ENCODE data around the gene FAM3C.

Gene FAM3C

DNA sequence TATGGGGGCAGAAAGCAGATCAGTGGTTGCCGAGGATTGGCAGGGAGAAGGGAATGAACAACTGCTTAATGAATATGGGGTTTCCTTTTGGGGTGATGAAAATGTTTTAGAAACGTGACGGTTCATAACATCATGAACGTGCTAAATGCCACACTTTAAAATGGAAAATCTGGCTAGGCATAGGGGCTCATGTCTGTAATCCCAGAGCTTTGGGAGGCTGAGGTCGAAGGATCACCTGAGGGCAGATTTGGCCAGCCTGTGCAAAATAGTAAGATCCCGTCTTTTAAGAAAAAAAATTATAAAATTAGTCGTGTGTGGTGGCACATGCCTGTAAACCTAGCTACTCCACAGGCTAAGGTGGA, 3.1 kb downstream of the FAM3C start:
- Histone ChIP-seq H3K4me3 (replicated peaks; ENCODE audit: insufficient read depth, low read length) (no peak overlapping the region), H3K27me3 (ENCODE audit: insufficient read depth, poor library complexity, severe bottlenecking) (no peaks in the 10 kb centered on the region), H3K27ac (replicated peaks) (no peak overlapping the region)
- TF ChIP-seq POLR2AphosphoS5 (IDR thresholded peaks at IDR 0.05; ENCODE audit: low read depth), result no peak
- TF ChIP-seq GABPA (IDR thresholded peaks at IDR 0.05; ENCODE audit: low read depth), result no peak
- no peak for TF ChIP-seq SPI1 (IDR thresholded peaks at IDR 0.05; ENCODE audit: borderline replicate concordance, low read depth)
- TF ChIP-seq, protein P1, sequence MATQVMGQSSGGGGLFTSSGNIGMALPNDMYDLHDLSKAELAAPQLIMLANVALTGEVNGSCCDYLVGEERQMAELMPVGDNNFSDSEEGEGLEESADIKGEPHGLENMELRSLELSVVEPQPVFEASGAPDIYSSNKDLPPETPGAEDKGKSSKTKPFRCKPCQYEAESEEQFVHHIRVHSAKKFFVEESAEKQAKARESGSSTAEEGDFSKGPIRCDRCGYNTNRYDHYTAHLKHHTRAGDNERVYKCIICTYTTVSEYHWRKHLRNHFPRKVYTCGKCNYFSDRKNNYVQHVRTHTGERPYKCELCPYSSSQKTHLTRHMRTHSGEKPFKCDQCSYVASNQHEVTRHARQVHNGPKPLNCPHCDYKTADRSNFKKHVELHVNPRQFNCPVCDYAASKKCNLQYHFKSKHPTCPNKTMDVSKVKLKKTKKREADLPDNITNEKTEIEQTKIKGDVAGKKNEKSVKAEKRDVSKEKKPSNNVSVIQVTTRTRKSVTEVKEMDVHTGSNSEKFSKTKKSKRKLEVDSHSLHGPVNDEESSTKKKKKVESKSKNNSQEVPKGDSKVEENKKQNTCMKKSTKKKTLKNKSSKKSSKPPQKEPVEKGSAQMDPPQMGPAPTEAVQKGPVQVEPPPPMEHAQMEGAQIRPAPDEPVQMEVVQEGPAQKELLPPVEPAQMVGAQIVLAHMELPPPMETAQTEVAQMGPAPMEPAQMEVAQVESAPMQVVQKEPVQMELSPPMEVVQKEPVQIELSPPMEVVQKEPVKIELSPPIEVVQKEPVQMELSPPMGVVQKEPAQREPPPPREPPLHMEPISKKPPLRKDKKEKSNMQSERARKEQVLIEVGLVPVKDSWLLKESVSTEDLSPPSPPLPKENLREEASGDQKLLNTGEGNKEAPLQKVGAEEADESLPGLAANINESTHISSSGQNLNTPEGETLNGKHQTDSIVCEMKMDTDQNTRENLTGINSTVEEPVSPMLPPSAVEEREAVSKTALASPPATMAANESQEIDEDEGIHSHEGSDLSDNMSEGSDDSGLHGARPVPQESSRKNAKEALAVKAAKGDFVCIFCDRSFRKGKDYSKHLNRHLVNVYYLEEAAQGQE (IDR thresholded peaks at IDR 0.05; ENCODE audit: insufficient replicate concordance, low read depth), result no peak
- no peak for TF ChIP-seq CTCF (IDR thresholded peaks at IDR 0.05; ENCODE audit: insufficient read depth, low read length)
- DNase-seq (ENCODE audit: low read depth in 1 of 2, low spot score in 1 of 2), result no peak

DNA sequence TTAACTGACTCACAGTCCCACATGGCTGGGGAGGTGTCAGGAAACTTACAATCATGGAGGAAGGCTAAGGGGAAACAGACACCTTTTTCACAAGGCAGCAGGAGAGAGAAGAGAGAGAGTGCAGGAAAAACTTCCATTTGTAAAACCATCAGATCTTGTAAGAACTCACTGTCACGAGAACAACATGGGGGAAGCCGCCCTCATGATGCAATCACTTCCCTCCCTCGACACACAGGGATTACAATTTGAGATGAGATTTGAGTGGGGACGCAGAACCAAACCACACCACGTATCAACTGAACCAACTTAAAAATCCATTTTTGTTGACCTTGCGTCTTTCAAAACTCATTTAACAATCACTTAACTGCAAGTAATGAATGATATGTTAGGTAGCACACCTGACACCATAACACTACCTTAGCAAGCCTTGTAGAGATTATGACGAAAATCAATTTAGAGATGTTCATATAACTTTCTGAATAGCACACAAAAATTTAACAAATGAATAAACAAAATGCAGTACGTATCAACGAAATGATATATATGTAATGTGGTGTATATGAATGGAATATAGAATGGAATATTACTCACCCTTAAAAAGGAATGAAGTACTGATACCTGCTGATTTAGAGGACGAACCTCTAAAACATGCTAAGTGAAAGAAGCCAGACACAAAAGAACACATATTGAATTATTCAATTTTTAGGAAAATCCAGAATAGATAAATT, 3.7 kb downstream of the FAM3C start:
- Histone ChIP-seq H3K4me3 (replicated peaks; ENCODE audit: insufficient read depth, low read length) (no peak overlapping the region), H3K27ac (replicated peaks) (no peak overlapping the region), H3K27me3 (ENCODE audit: insufficient read depth, poor library complexity, severe bottlenecking) (no peaks in the 10 kb centered on the region)
- DNase-seq (ENCODE audit: low read depth in 1 of 2, low spot score in 1 of 2), result no peak
- no peak for TF ChIP-seq SPI1 (IDR thresholded peaks at IDR 0.05; ENCODE audit: borderline replicate concordance, low read depth)
- TF ChIP-seq, protein P1 (IDR thresholded peaks at IDR 0.05; ENCODE audit: insufficient replicate concordance, low read depth), result no peak
- no peak for TF ChIP-seq POLR2AphosphoS5 (IDR thresholded peaks at IDR 0.05; ENCODE audit: low read depth)
- no peak for TF ChIP-seq CTCF (IDR thresholded peaks at IDR 0.05; ENCODE audit: insufficient read depth, low read length)
- TF ChIP-seq GABPA (IDR thresholded peaks at IDR 0.05; ENCODE audit: low read depth), result no peak

GRCh38 chr7:121391686-121392085, 4.4 kb downstream of the FAM3C start:
- no peak for DNase-seq (ENCODE audit: low read depth in 1 of 2, low spot score in 1 of 2)
- Histone ChIP-seq H3K27me3 (ENCODE audit: insufficient read depth, poor library complexity, severe bottlenecking) (no peaks in the 10 kb centered on the region), H3K4me3 (replicated peaks; ENCODE audit: insufficient read depth, low read length) (no peak overlapping the region), H3K27ac (replicated peaks) (no peak overlapping the region)
- no peak for TF ChIP-seq GABPA (IDR thresholded peaks at IDR 0.05; ENCODE audit: low read depth)
- TF ChIP-seq SPI1 (IDR thresholded peaks at IDR 0.05; ENCODE audit: borderline replicate concordance, low read depth), result no peak
- TF ChIP-seq, protein P1 (IDR thresholded peaks at IDR 0.05; ENCODE audit: insufficient replicate concordance, low read depth), result no peak
- TF ChIP-seq CTCF (IDR thresholded peaks at IDR 0.05; ENCODE audit: insufficient read depth, low read length), result no peak
- TF ChIP-seq POLR2AphosphoS5 (IDR thresholded peaks at IDR 0.05; ENCODE audit: low read depth), result no peak
